ENCODE results near the gene LCOR.

LCOR gene

DNA sequence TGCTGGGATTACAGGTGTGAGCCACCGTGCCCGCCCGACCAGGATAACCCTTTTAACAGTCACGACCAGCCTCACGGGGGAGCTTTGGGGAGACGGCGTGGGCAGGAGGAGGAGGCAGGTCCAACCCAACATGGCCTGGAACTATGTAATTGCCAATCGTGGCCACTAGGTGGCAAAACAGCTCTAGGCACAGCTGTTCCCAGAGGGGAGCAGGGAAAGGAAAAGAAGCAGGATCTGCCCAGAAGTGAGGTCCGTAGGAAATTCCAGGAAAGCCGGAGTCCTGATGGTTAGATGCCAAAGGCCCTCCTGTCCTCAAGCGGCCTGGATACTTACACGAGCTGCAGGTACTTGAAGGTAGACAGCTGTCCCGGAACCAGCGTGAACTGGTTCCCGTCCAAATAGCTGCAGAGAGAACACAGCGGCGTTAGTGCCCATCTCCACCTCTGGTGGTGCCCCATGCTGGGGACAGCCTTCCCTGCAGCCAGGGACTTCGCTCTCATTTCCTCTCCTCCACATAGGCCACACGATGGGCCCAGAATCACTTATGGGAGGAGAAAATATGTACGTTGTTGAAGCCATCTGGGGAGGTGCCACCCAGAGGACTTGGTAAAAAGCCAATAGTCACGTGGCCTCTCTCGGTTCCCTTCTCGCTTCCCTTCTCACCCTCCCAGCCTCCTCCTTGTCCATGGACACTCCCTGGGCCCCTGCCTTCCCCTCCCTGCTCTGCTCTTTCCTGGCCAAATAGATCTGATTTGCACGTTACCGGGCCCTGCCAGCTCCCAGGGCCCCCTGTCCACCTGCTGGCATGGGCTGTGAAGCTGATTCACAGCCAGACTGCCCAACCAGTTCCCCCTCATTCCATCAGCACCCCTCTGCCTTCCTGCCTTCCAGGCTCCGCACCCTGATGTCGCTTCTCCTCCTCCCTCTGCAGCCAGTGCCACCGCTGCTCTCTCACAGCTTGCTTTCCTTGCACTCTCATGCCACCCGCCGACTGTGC is 205.6 kb downstream of the LCOR start:
- peak; percentile 80 for DNase-seq

DNA sequence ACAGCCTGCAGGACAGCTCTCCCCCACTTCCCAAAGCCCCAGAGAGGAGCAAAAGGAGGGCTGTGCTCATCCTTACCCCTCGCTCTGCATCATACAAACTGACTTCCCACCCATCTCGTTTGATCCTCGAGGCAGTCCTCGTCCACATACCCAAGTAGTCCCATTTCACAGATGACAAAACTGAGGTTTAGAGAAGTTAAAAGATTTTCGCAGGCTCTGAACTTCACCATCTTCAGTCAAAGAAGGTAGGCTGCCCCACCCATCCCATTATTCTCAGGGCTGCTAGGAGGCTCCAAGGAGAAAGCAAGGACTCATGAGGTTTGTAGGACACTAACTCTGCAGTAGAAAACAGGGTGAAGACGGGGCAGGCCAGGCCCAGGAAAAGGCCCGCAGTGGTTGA is 206.6 kb downstream of the LCOR start:
- no peak for DNase-seq

DNA sequence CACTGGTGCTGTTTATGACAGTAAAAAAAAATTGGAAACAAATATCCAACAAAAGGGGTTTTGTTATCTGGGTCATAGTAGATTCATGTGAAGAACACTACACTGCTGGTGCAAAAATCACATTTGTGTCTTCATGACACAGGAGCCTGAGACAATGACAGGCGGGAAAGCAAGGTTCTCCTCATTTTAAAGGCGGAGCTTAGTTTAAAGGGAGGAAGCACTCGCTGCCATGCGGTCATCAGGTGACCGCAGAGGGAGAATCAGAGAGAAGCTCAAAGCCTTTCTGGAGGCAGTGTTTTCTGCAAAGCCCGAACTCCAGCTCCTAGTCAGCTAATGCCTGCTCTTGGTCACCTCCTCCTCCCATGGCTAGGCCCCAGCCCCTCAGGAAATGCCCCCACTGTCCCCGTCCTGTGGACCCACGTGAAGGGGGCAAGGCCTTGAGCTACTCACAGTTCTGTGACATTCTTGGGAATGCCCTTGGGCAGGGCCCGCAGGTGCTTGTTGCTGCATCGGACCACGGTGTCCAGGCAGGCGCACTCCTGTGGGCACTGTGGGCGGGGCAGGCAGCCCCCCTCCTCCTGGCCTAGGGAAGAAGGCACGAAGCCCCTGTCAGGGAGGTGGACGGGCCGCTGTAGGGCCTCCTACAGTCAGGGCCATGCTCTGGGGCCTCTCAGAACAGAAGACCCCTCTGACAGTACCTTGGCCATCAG is 207.6 kb downstream of the LCOR start:
- DNase-seq = no peak

DNA sequence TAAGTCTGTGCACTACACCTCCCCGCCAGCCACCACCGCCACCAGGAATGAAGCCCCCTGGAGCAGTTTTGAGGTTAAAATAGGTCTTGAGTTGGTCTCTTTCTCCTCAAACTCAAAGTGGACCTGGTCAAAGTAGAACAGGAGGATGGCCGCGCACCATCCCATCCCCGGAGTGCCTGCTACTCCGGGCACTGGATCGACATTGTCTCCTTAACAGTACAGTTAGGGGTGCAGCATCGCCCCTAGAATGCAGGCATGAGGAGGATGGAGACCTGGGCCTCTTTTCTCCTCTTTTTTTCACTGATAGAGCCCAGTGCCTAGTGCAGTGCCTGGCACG is 208.1 kb downstream of the LCOR start:
- no peak for DNase-seq

DNA sequence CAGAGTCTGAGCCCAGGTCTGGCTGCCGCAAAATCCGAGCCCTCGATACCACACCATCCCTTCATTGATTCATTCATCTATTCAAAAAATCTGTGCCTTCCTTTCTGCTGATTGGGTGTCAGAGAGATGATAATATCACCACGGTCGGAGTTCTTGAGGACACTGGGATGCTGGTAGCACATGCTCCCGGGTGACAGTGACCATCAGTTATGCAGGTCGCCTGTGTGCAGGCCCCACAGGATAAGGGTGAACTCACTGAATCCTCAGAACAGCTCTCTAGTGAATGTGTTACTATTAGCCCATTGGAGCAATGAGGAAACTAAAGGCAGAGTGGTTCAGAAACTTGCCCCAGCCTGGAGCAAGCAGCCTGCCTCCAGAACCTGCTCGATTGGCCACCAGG is 208.6 kb downstream of the LCOR start:
- DNase-seq = no peak

DNA sequence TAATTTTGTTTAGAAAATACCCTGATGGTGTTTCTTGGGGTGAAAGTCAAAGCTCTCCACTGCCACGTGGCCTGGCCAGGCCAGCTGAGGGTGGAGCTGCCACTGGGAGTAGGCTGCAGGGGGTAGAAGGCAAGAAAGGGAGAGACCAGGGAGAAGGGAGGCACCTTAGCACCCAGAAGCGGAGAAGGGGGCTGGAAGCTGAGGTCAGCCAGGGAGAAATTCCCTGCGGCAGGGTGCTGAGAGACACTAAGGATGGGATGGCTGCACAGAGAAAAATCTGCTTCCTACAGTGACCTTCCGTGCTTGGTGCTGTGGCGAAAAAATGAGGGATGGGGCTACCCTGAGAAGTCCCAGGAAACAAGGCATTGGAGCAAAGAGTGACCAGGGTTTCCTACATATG is 210.0 kb downstream of the LCOR start:
- DNase-seq = no peak

DNA sequence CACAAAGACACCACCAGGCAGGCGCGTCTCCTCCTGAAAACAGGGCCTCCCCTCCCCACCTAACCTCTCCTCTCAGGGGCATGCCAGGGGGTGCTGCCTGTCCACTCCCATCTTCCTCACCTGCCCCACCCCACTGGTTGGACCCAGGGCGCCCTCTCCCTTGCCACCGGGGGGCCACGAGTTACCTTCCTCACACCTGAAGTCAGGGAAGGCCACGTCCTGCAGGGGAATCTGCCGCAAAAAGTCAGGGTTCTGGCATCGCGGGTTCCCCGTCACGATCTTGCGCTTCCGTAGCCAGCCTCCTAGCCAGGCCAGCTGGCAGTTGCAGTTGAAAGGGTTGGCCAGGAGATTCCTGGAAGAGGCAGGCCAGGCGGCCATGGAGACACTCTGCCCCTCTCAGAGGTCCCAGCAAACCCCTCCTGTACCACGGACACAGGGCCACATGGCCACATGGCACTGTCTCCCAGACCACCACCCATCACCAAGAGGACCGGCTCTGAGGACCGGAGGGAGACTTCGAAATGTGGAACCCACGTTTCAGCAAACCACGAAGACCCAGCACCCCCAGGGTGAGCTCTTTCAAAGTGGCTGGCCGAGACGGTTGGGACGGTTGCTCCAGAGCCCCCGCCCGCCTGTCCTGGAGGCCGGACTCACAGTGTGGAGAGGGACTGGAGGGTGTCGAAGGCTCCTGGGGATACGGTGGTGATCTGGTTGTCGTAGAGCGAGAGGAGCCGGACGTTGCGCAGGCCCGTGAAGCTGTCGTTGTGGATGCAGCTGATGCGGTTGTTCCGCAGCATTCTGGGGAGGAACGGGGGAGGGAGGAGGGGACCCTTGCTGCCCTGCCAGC is 210.8 kb downstream of the LCOR start:
- DNase-seq = no peak

DNA sequence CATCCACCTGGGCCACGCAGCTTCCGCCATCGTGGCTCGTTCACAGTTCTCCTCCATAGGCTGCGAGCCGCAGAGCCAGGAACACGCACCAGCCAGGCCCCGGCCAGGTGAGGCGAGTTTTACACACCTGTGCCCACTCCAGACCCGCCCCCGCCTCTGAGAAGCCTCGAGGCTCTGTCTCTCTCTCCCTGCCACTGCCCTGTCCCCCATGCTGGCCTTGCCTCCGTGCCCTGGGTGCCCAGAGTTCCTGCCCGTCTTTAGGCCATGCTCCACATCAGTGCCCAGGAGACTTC is 211.4 kb downstream of the LCOR start:
- no peak for DNase-seq
